GM18951 (cell line): ENCODE data around the gene PCGF3.
"Not testable (repeated sequence)": the region's sequence is repeated elsewhere in the genome, so short reads cannot be mapped to it uniquely, and the experiment has no call there.

Experiments used
- POLR2A ChIP-seq: IDR thresholded peaks from 4 replicates; pipeline ENCODE4 v1.6.1; 2011; ENCODE audit warnings: mild to moderate bottlenecking; ENCODE audit not compliant: insufficient read length, insufficient read depth; ENCODE audit errors: extremely low read depth
- in situ Hi-C: fragments of 300-500 bp; cut with MboI; formaldehyde crosslinking; loops from one replicate; pipeline ENCODE4 v1.12.0; 2022; ENCODE audit warnings: low sequenced_read_pairs, mixed read lengths, inconsistent platforms; ENCODE audit not compliant: unreplicated experiment

Gene PCGF3

DNA sequence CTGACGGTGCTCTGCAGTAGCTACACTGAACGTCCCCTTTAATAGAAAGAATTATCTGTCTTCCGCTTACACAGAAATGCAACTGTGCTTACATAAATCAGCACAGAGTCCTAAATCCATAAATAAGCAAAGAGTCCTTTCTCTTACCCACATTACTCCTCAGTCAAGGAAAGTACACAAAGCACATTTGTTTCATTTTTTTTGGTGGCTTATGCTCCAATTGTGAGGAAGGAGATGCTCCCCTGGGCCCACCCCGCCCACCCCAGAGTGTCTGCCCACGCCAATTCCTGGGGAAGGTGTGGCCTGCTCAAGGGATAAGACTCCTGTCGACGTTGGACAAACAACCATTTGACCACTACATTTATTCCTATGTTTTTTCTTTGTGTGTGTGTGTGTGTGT, 66.5 kb downstream of the PCGF3 start:
- in situ Hi-C loops, result no loop called here
- TF ChIP-seq POLR2A, result no peak

DNA sequence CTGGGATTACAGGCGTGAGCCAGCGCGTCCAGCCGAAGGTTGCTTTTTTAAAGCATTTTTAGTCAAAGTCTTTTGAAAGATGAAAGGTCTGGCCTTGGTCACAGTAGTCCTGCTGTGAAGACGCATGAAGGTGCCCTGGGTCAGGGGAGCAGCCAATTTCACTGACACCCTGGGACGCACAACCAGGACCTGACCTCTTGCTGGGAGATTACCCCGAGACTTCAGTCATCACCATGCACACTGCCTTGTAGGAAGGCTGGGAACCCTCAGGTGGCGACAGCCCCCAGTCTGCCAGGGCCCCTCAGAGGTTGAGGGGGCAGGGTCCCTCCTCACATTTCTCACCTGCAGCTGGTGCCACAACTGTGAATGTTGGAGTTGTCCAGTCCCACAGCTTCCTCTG, 67.1 kb downstream of the PCGF3 start:
- TF ChIP-seq POLR2A, result no peak
- in situ Hi-C loops, result no loop called here

DNA sequence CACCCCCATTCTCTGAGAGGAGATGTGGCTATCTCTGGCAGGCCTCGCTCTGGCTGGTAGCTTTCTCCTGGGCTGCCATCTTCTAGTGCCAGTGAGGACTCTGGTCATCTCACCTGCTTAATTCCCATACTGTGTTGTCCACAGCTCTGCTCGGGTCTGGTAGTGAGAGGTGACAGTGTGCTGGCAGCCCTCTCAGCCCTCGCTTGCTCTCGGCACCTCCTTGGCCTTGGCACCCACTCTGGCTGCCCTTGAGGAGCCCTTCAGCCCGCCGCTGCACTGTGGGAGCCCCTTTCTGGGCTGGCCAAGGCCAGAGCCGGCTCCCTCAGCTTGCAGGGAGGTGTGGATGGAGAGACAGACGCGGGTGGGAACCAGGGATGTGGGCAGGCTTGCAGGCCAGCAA, 67.6 kb downstream of the PCGF3 start:
- no peak for TF ChIP-seq POLR2A
- in situ Hi-C loops, result no loop called here

DNA sequence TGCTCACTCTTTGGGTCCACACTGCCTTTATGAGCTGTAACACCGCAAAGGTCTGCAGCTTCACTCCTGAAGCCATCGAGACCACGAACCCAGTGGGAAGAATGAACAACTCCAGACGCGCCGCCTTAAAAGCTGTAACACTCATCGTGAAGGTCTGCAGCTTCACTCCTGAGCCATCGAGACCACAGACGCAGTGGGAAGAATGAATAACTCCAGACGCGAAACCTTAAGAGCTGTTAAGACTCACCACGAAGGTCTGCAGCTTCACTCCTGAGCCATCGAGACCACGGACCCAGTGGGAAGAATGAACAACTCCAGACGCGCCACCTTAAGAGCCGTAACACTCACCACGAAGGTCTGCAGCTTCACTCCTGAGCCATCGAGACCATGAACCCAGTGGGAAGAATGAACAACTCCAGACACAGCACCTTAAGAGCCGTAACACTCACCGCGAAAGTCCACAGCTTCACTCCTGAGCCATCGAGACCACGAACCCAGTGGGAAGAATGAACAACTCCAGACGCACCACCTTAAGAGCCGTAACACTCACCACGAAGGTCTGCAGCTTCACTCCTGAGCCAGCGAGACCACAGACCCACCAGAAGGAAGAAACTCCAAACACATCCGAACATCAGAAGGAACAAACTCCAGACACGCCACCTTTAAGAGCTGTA, 68.9 kb downstream of the PCGF3 start:
- in situ Hi-C loops, result not testable (repeated sequence)

DNA sequence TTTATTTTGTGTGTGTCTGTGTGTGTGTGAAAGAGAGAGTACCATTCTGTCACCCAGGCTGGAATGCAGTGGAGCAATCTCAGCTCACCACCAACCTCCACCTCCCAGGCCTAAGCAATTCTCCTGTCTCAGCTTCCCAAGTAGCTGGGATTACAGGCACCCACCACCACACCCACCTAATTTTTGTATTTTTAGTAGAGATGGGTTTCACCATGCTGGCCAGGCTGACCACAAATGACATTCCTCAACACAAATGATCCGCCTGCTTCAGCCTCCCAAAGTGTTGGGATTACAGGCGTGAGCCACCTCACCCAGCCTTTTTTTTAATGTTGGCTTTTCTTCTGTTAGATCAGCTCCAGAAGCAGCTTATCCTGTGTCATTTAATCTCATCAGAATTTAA, 69.9 kb downstream of the PCGF3 start:
- in situ Hi-C loops, result not testable (repeated sequence)

DNA sequence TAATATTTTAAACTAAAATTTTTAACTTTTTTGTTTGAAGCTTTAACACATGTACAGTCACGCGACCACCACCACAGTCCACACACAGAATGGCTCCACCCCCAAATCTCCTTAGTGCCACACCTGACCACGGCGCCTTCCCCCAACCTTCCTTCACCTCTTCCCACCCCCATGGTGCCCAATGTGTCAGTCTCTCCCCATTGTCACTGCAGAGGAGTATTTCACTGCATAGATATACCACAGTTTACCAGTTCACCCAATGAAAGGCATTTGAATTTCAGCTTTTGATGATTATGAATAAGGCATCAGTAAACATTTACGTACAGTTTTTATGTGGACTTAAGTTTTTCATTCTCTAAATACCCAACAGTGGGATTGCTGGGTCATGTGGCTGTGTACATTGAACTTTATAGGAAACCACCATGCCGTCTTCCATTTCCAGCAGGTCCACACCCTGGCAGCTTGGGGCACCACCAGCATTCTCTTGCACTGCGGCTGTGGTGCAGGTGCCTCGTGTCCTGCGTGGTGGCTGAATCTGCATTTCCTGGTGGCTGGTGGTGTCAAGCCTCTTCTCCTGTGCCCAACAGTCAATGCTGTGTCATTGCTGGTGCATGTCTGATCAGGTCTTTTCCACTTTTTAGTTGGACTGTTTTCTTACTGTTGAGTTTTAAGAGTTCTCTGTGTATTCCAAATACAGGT, 71.3 kb downstream of the PCGF3 start:
- in situ Hi-C loops, result no loop called here

DNA sequence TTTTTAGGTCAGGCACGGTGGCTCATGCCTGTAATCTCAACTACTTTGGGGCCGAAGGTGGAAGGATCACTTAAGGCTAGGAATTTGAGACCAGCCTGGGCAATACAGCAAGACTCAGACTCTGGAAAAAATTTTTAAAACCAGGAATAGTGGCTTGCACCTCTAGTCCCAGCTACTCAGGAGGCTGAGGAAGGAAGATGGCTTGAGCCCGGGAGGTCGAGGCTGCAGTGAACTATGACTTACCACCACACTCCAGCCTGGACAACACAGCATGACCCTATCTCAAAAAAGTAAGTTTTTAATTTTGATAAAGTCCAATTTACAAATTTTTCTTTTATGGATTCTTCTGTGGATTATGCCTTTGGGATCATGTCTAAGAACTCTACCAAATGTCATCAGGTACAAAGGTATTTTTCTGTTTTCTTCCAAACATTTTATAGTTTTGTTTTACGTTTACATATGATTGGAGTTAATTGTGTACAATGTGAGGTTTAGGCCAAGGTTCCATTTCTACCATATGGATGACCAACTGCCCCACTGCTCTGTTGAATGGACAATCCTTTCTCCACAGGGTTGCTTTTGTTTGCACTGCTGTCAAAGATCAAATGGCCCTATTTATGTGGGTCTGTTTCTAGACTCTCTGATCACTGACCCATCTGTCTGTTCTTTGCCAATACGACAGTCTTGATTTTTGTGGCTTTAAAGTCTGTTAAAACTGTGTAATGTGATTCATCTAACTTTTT, 72.1 kb downstream of the PCGF3 start:
- in situ Hi-C loops, result no loop called here
- TF ChIP-seq POLR2A, result no peak

More for the DNA sequence above, 71.3 kb downstream of the PCGF3 start:
- TF ChIP-seq POLR2A, result no peak

DNA sequence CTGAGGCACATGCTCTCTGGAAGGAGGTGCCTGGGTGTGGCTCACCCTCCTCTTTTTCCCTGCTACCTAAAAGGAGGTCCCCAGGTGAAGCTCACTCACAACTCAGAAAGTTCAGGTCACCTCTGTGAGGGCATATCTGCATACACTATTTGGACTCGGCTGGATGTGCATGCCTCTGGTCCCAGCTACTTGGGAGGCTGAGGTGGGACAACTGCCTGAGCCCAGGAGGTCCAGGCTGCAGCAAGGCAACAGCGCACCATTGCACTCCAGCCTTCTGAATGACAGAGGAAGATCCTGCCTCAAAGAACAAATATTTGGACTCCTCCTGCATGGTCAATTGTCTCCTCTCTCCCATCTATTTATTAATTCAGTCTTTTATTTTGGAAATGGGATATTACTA, 73.9 kb downstream of the PCGF3 start:
- no peak for TF ChIP-seq POLR2A
- in situ Hi-C loops, result no loop called here

DNA sequence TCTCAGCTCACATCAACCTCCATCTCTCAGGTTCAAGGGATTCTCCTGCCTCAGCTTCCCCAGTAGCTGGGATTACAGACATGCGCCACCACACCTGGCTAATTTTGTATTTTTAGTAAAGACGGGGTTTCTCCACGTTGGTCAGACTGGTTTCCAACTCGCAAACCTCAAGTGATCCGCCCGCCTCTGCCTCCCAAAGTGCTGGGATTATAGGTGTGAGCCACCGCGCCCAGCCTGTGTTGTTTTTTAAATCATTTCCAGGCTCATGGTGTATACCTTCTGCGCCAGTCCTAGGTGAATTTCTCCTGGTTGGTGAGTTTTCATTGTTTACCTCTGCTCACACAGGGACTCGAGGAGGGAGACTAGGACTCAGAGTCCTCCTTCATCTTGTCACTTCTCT, 74.6 kb downstream of the PCGF3 start:
- in situ Hi-C loops, result not testable (repeated sequence)

DNA sequence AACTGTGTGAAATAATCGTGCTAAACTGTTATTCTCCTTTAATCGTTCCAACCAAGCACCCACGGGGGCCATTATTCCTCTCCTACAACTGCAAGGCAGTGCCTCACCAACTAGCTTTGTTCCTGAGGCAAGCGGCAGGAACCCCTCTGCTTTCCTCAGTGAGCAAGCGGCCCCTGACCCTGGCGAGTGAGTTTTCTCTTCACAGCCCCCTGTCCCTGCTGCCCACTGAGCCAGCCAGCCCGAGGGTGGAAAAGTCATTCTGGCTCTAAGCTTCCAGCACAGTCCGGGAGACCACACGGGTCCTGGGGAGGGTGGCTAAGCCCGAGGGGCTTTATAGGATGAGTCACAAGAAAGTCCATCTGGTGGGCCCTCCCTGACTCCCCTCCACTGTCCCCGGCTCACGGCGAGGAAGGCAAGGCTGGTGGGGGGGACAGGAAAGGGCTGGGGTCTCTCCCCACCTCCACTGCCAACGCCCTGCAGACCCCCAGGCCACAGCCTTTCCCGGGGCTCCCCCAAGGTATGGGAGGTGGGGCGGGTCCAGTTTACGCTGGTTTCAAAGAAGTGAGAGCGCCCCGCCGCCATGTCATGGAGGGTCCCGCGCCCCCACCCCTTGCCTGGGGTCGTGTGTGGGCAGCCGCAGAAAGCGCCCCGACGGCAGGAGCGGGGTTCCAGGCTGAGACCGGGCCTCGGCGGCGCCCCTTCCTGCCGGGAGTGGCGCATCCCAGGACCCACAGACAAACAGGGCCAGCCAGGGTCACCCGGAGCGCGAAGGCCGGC, 75.3 kb downstream of the PCGF3 start:
- no peak for TF ChIP-seq POLR2A
- in situ Hi-C loops, result no loop called here

DNA sequence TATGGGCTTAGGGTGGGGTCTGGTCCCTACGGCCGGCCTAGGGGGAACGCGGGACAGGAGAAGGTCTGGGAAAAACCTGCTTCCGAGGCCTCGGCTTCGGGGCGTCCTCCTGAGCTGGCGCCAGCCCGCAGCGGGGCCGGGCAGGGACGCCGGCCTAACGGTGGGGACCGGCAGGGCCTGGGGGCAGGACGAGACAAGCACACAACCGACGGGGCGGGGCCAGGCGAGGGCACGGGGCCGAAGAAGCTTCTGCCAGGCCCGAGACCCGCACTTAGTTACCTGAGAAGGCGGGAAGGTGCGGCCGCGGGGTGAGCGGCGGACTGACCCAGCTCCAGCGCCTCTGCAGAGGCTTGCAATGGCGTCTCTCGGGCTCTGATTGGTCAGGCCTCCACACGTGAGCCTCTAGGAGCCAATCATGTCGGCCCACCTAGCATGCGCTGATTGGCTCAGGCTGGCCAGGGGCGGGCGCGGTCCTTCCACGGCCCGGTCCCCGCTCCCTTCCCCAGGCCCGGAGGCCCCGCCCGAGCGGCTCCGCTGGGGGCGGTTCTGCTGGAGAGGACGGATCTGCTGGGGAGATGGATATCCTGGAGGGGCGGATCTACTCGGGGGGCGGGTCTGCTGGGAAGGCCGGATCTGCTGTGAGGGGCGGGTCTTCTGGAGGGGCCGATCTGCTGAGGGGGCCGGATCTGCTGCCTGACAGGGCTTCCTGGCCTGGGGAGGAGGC, 76.0 kb downstream of the PCGF3 start:
- in situ Hi-C loops, result no loop called here
- TF ChIP-seq POLR2A, result peak; percentile 92

DNA sequence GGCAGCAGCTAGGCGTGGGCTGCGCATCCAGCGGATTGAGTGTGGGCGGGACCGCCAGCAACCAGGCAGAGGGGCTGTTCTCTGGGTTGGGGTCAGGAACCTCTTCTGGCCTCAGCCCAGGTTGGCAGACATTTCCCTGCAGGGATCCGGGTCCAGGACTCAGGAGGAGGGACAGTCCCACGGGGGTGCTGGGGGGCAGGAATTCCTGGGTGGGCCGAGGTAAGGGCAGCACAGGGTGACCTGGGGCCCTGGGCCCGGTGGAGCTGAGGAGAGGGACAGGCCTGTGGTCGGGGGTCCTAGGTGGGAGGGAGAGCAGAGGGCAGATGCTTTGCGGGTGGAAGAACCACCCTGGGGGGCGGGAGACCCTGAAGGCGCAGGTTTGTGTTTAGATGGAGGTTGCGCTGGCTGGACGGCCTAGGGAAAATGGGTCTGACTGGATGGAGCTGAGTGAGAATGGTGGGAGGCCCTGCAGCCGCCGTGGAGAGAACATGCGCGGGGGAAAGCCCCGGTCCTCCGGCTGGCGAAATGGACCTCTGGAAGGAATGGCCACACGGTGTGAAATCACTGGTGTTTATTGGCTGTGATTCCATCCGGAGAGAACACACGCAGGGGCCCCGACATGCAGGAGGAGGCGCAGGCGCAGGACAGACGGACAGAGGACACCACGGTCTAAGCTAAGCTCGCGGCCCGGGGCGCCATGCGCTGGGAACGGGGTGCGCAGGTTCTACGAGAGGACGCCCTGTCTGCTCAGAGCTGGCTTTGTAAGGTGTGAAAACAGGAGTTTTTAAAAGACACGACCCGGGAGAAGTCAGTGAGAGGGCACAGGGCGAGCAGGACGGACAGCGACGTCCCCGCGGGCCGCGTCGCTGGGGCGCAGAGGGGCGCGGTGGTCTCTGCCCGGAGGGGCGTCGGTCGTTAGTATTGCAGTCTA, 79.0 kb downstream of the PCGF3 start:
- in situ Hi-C loops, result no loop called here

More for the DNA sequence above, 79.0 kb downstream of the PCGF3 start:
- TF ChIP-seq POLR2A, result no peak
